ENCODE results near the gene GATA2. TPM values are rescaled to one million over a fixed set of nuclear protein-coding genes. Genes with fewer than 3 reads are reported as not detected.
A peak's percentile ranks its signal among the peaks of the same experiment; 100 is the strongest.

GATA2 gene
- total RNA-seq, result not detected
- not detected for polyA plus RNA-seq

GRCh38 chr3:128492671-128493569 lies at the start of gene GATA2:
GATA2 (minus strand) TSS chr3:128493201; CDS start chr3:128487031, 6,170 bp downstream.
- H3K4me3 ChIP-seq (ENCODE audit: low read length in 2 of 2), result peak within 1 kb of the TSS in 1 of 2 donors; percentile 5
- intact Hi-C loops (cut with micrococcal nuclease), result loop anchor here (10.0 kb wide), 1 partner anchor 188 kb away; no protein-coding TSS in a partner anchor
- peak within 1 kb of the TSS; percentile 52 to 73 (median 59) for H3K4me3 Mint-ChIP-seq
- POLR2A ChIA-PET (ENCODE audit: partially characterized antibody), result interaction anchor here (0.5 kb wide), 1 partner anchor 80 kb away, joined by 4 read pairs; no protein-coding TSS in a partner anchor
- peak within 1 kb of the TSS in 3 of 7 donors; percentile 13 to 73 (median 62) for H3K27ac Mint-ChIP-seq
- peaks cover 43 to 51% of the 10 kb centered on the region in 2 donors for H3K27me3 Mint-ChIP-seq
- H3K4me1 Mint-ChIP-seq, result peaks cover 10 to 53% (median 24%) of the 10 kb centered on the region in 4 donors
- H3K4me1 ChIP-seq (ENCODE audit: insufficient read depth, low read length), result peaks cover 53% of the 10 kb centered on the region
- H3K27me3 ChIP-seq (ENCODE audit: insufficient read depth, low read length), result peaks cover 45% of the 10 kb centered on the region
- peak in 1 of 5 donors; percentile 32 for DNase-seq
- no peak within 1 kb of the TSS for H3K27ac ChIP-seq (ENCODE audit: low read depth, low read length)
- CTCF ChIA-PET (ENCODE audit: partially characterized antibody), result no interaction called here
- H3K9me3 ChIP-seq (ENCODE audit: control insufficient read depth in 1 of 2, low read length in 2 of 2), result no peaks in the 10 kb centered on the region
- no peaks in the 10 kb centered on the region for H3K36me3 ChIP-seq (ENCODE audit: insufficient read depth, low read length)
- no peaks in the 10 kb centered on the region for H3K36me3 Mint-ChIP-seq
- no peaks in the 10 kb centered on the region for H3K9me3 Mint-ChIP-seq

- H3K36me3 ChIP-seq (ENCODE audit: insufficient read depth, low read length), result no peaks in the 10 kb centered on the region
- Mint-ChIP-seq H3K27ac (no peak overlapping the region), H3K4me3 (no peak overlapping the region), H3K9me3 (peaks cover 0 to 19% (median 12%) of the 10 kb centered on the region in 8 donors), H3K4me1 (no peaks in the 10 kb centered on the region), H3K27me3 (peaks cover 23 to 41% of the 10 kb centered on the region in 2 donors), H3K36me3 (peaks cover 0 to 8% of the 10 kb centered on the region in 2 donors)
- no peak overlapping the region for H3K27ac ChIP-seq (ENCODE audit: low read depth, low read length)
- H3K27me3 ChIP-seq (ENCODE audit: insufficient read depth, low read length), result no peaks in the 10 kb centered on the region
- intact Hi-C loops (cut with micrococcal nuclease), result no loop called here
- H3K4me1 ChIP-seq (ENCODE audit: insufficient read depth, low read length), result no peaks in the 10 kb centered on the region
- no peaks in the 10 kb centered on the region for H3K9me3 ChIP-seq (ENCODE audit: control insufficient read depth in 1 of 2, low read length in 2 of 2)
- ChIA-PET POLR2A (ENCODE audit: partially characterized antibody) (no interaction called here), CTCF (ENCODE audit: partially characterized antibody) (interaction anchor here (1.3 kb wide), 1 partner anchor 10 kb away, joined by 3 read pairs; no protein-coding TSS in a partner anchor)
- DNase-seq, result no peak
- no peak overlapping the region for H3K4me3 ChIP-seq (ENCODE audit: low read length in 2 of 2)
Observed at GRCh38 chr3:128541246-128541645, 48.2 kb upstream of the GATA2 start.

GRCh38 chr3:128539376-128539775 lies 46.4 kb upstream of the GATA2 start:
- H3K27me3 Mint-ChIP-seq, result peaks cover 38 to 55% of the 10 kb centered on the region in 2 donors

GRCh38 chr3:128537091-128537703 lies 44.2 kb upstream of the GATA2 start:
- H3K27ac Mint-ChIP-seq, result no peak overlapping the region
- peaks cover 51 to 60% of the 10 kb centered on the region in 2 donors for H3K27me3 Mint-ChIP-seq
- H3K4me1 ChIP-seq (ENCODE audit: insufficient read depth, low read length), result no peaks in the 10 kb centered on the region
- H3K9me3 Mint-ChIP-seq, result peaks cover 0 to 5% (median 0%) of the 10 kb centered on the region in 8 donors
- ChIA-PET CTCF (ENCODE audit: partially characterized antibody) (no interaction called here), POLR2A (ENCODE audit: partially characterized antibody) (no interaction called here)
- intact Hi-C loops (cut with micrococcal nuclease), result no loop called here
- H3K27ac ChIP-seq (ENCODE audit: low read depth, low read length), result no peak overlapping the region
- H3K9me3 ChIP-seq (ENCODE audit: control insufficient read depth in 1 of 2, low read length in 2 of 2), result no peaks in the 10 kb centered on the region
- no peaks in the 10 kb centered on the region for H3K4me1 Mint-ChIP-seq
- H3K4me3 ChIP-seq (ENCODE audit: low read length in 2 of 2), result no peak overlapping the region
- no peaks in the 10 kb centered on the region for H3K36me3 ChIP-seq (ENCODE audit: insufficient read depth, low read length)
- no peak overlapping the region for H3K4me3 Mint-ChIP-seq
- H3K36me3 Mint-ChIP-seq, result peaks cover 0 to under 1% of the 10 kb centered on the region in 2 donors
- H3K27me3 ChIP-seq (ENCODE audit: insufficient read depth, low read length), result no peaks in the 10 kb centered on the region
- DNase-seq, result no peak

More at GRCh38 chr3:128539376-128539775, 46.4 kb upstream of the GATA2 start:
- H3K9me3 ChIP-seq (ENCODE audit: control insufficient read depth in 1 of 2, low read length in 2 of 2), result no peaks in the 10 kb centered on the region
- Mint-ChIP-seq H3K36me3 (peaks cover 0 to 8% of the 10 kb centered on the region in 2 donors), H3K27ac (no peak overlapping the region), H3K9me3 (peaks cover 0 to 19% (median 11%) of the 10 kb centered on the region in 8 donors), H3K4me3 (no peak overlapping the region), H3K4me1 (no peaks in the 10 kb centered on the region)
- CTCF ChIA-PET (ENCODE audit: partially characterized antibody), result interaction anchor here (0.7 kb wide), 1 partner anchor 34 kb away, joined by 3 read pairs; no protein-coding TSS in a partner anchor
- DNase-seq, result no peak
- H3K4me3 ChIP-seq (ENCODE audit: low read length in 2 of 2), result no peak overlapping the region
- no peak overlapping the region for H3K27ac ChIP-seq (ENCODE audit: low read depth, low read length)
- H3K36me3 ChIP-seq (ENCODE audit: insufficient read depth, low read length), result no peaks in the 10 kb centered on the region
- H3K27me3 ChIP-seq (ENCODE audit: insufficient read depth, low read length), result no peaks in the 10 kb centered on the region
- H3K4me1 ChIP-seq (ENCODE audit: insufficient read depth, low read length), result no peaks in the 10 kb centered on the region
- intact Hi-C loops (cut with micrococcal nuclease), result no loop called here
- POLR2A ChIA-PET (ENCODE audit: partially characterized antibody), result no interaction called here

- no peak overlapping the region for H3K4me3 Mint-ChIP-seq
- H3K27me3 Mint-ChIP-seq, result peaks cover 40 to 42% of the 10 kb centered on the region in 2 donors
- no peak for DNase-seq
- no peak overlapping the region for H3K27ac ChIP-seq (ENCODE audit: low read depth, low read length)
- H3K36me3 ChIP-seq (ENCODE audit: insufficient read depth, low read length), result no peaks in the 10 kb centered on the region
- intact Hi-C loops (cut with micrococcal nuclease), result no loop called here
- no peaks in the 10 kb centered on the region for H3K4me1 Mint-ChIP-seq
- no peaks in the 10 kb centered on the region for H3K27me3 ChIP-seq (ENCODE audit: insufficient read depth, low read length)
- no peaks in the 10 kb centered on the region for H3K36me3 Mint-ChIP-seq
- H3K4me3 ChIP-seq (ENCODE audit: low read length in 2 of 2), result no peak overlapping the region
- H3K9me3 Mint-ChIP-seq, result peaks cover 0 to 2% (median 0%) of the 10 kb centered on the region in 8 donors
- H3K4me1 ChIP-seq (ENCODE audit: insufficient read depth, low read length), result no peaks in the 10 kb centered on the region
- CTCF ChIA-PET (ENCODE audit: partially characterized antibody), result interaction anchor here (1.1 kb wide), 1 partner anchor 9 kb away, joined by 3 read pairs; no protein-coding TSS in a partner anchor
- H3K27ac Mint-ChIP-seq, result no peak overlapping the region
- POLR2A ChIA-PET (ENCODE audit: partially characterized antibody), result no interaction called here
- H3K9me3 ChIP-seq (ENCODE audit: control insufficient read depth in 1 of 2, low read length in 2 of 2), result no peaks in the 10 kb centered on the region
Observed at GRCh38 chr3:128532012-128532983, 39.3 kb upstream of the GATA2 start.

- ChIA-PET CTCF (ENCODE audit: partially characterized antibody) (no interaction called here), POLR2A (ENCODE audit: partially characterized antibody) (no interaction called here)
- no peak overlapping the region for H3K4me3 Mint-ChIP-seq
- H3K4me3 ChIP-seq (ENCODE audit: low read length in 2 of 2), result no peak overlapping the region
- no peak overlapping the region for H3K27ac Mint-ChIP-seq
- H3K9me3 Mint-ChIP-seq, result no peaks in the 10 kb centered on the region
- peaks cover 6 to 30% of the 10 kb centered on the region in 2 donors for H3K27me3 Mint-ChIP-seq
- no peaks in the 10 kb centered on the region for H3K36me3 Mint-ChIP-seq
- DNase-seq, result no peak
- no peaks in the 10 kb centered on the region for H3K27me3 ChIP-seq (ENCODE audit: insufficient read depth, low read length)
- H3K4me1 Mint-ChIP-seq, result no peaks in the 10 kb centered on the region
- no peaks in the 10 kb centered on the region for H3K36me3 ChIP-seq (ENCODE audit: insufficient read depth, low read length)
- intact Hi-C loops (cut with micrococcal nuclease), result no loop called here
- no peak overlapping the region for H3K27ac ChIP-seq (ENCODE audit: low read depth, low read length)
- no peaks in the 10 kb centered on the region for H3K4me1 ChIP-seq (ENCODE audit: insufficient read depth, low read length)
- H3K9me3 ChIP-seq (ENCODE audit: control insufficient read depth in 1 of 2, low read length in 2 of 2), result no peaks in the 10 kb centered on the region
Observed at GRCh38 chr3:128524374-128525299, 31.6 kb upstream of the GATA2 start.

Data from CD4-positive, alpha-beta memory T cell (primary cell).